Activated CD8-positive, alpha-beta memory T cell treated with anti-CD3 and anti-CD28 coated beads for 36 hours (primary cell): ENCODE data around the gene KIZ. TPM values are rescaled to one million over a fixed set of nuclear protein-coding genes. Genes with fewer than 3 reads are reported as not detected.
"Not testable (repeated sequence)": the region's sequence is repeated elsewhere in the genome, so short reads cannot be mapped to it uniquely, and the experiment has no call there.

Experiments
- CTCF ChIA-PET: fragments of 350-600 bp; sonication (Branson Sonifier 250); formaldehyde crosslinking; loops from one replicate; lab custom pipeline; 2021; ENCODE audit warnings: antibody characterized with exemption; lab: Charles Lee
- POLR2A ChIA-PET: fragments of 350-600 bp; sonication (Branson Sonifier 250); formaldehyde crosslinking; loops from one replicate; lab custom pipeline; 2021; ENCODE audit warnings: antibody characterized with exemption; lab: Charles Lee
- total RNA-seq, 2 experiments: library from RNA; stranded (reverse); gene quantifications; one replicate each; pipeline ENCODE4 v1.2.3, GENCODE V29; 2021

Gene KIZ
- total RNA-seq, 2 experiments from 2014 or later = 9.2 to 10.1 TPM

GRCh38 chr20:21237956-21238799 is 112.3 kb downstream of the KIZ start:
- ChIA-PET POLR2A (no interaction called here), CTCF (interaction anchor here (4.4 kb wide), 1 partner anchor 267 kb away, joined by 92 read pairs; no protein-coding TSS in a partner anchor)

GRCh38 chr20:21238818-21239536 is 113.1 kb downstream of the KIZ start:
- CTCF ChIA-PET = no interaction called here
- POLR2A ChIA-PET = interaction anchor here (0.5 kb wide), 1 partner anchor 62 kb away, joined by 8 read pairs; no protein-coding TSS in a partner anchor

GRCh38 chr20:21240394-21240793 is 114.5 kb downstream of the KIZ start:
- ChIA-PET POLR2A (no interaction called here), CTCF (no interaction called here)

- ChIA-PET CTCF (no interaction called here), POLR2A (no interaction called here)
Observed at GRCh38 chr20:21241406-21241805, 115.5 kb downstream of the KIZ start.

- POLR2A ChIA-PET = no interaction called here
- CTCF ChIA-PET = interaction anchor here (2.2 kb wide), 1 partner anchor 262 kb away, joined by 7 read pairs; no protein-coding TSS in a partner anchor
Observed at GRCh38 chr20:21243811-21244210, 117.9 kb downstream of the KIZ start.

- ChIA-PET POLR2A (no interaction called here), CTCF (interaction anchor here (1.3 kb wide), 1 partner anchor 9 kb away, joined by 8 read pairs; no protein-coding TSS in a partner anchor)
Observed at GRCh38 chr20:21244808-21245207, 118.9 kb downstream of the KIZ start.

GRCh38 chr20:21246161-21246560 is 120.3 kb downstream of the KIZ start:
- POLR2A ChIA-PET = no interaction called here
- CTCF ChIA-PET = no interaction called here

GRCh38 chr20:21247603-21248095 is 121.8 kb downstream of the KIZ start:
- POLR2A ChIA-PET = not testable (repeated sequence)
- CTCF ChIA-PET = interaction anchor here (0.7 kb wide), 1 partner anchor 87 kb away, joined by 3 read pairs; no protein-coding TSS in a partner anchor

- CTCF ChIA-PET = interaction anchor here (0.7 kb wide), 1 partner anchor 43 kb away, joined by 5 read pairs; no protein-coding TSS in a partner anchor
- POLR2A ChIA-PET = interaction anchor here (1.1 kb wide), 1 partner anchor 52 kb away, joined by 5 read pairs; the partner anchor contains the start of gene XRN2
Observed at GRCh38 chr20:21251278-21251677, 125.4 kb downstream of the KIZ start.

- ChIA-PET CTCF (no interaction called here), POLR2A (no interaction called here)
Observed at GRCh38 chr20:21257192-21257591, 131.3 kb downstream of the KIZ start.

- ChIA-PET CTCF (no interaction called here), POLR2A (no interaction called here)
Observed at GRCh38 chr20:21258411-21258810, 132.5 kb downstream of the KIZ start.

- ChIA-PET POLR2A (no interaction called here), CTCF (no interaction called here)
Observed at GRCh38 chr20:21259346-21259745, 133.5 kb downstream of the KIZ start.

GRCh38 chr20:21262812-21263211 is 136.9 kb downstream of the KIZ start:
- CTCF ChIA-PET = no interaction called here

GRCh38 chr20:21265261-21266190 is 139.6 kb downstream of the KIZ start:
- ChIA-PET POLR2A (no interaction called here), CTCF (no interaction called here)

More at GRCh38 chr20:21262812-21263211, 136.9 kb downstream of the KIZ start:
- POLR2A ChIA-PET = interaction anchor here (0.6 kb wide), 1 partner anchor 1435 kb away, joined by 3 read pairs; no protein-coding TSS in a partner anchor

- ChIA-PET CTCF (no interaction called here), POLR2A (no interaction called here)
Observed at GRCh38 chr20:21266191-21266536, 140.3 kb downstream of the KIZ start.

GRCh38 chr20:21269772-21270171 is 143.9 kb downstream of the KIZ start:
- CTCF ChIA-PET = no interaction called here
- POLR2A ChIA-PET = no interaction called here

- ChIA-PET CTCF (no interaction called here), POLR2A (no interaction called here)
Observed at GRCh38 chr20:21270806-21271205, 144.9 kb downstream of the KIZ start.

GRCh38 chr20:21272279-21272678 is 146.4 kb downstream of the KIZ start:
- CTCF ChIA-PET = no interaction called here

GRCh38 chr20:21272679-21273078 is 146.8 kb downstream of the KIZ start:
- POLR2A ChIA-PET = no interaction called here
- CTCF ChIA-PET = no interaction called here

More at GRCh38 chr20:21272279-21272678, 146.4 kb downstream of the KIZ start:
- POLR2A ChIA-PET = no interaction called here
